Progenitor cell of endocrine pancreas (in vitro differentiated cells): ENCODE data around the gene OXLD1. TPM values are rescaled to one million over a fixed set of nuclear protein-coding genes. Genes with fewer than 3 reads are reported as not detected.
A peak's percentile ranks its signal among the peaks of the same experiment; 100 is the strongest.

Experiments
- DNase-seq: peaks from one replicate; pipeline ENCODE4 v3.0.0; 2021; ENCODE audit warnings: low spot score; ENCODE audit not compliant: unreplicated experiment
- H3K27ac Mint-ChIP-seq: 2 replicates; pipeline ENCODE4 v1.8.0; 2021; ENCODE audit warnings: mild to moderate bottlenecking, moderate library complexity, mixed read lengths
- H3K27me3 Mint-ChIP-seq: 2 replicates; pipeline ENCODE4 v1.8.0; 2021; ENCODE audit warnings: mixed read lengths
- H3K36me3 Mint-ChIP-seq: 2 replicates; pipeline ENCODE4 v1.8.0; 2022; ENCODE audit warnings: mixed read lengths; ENCODE audit not compliant: insufficient read depth
- H3K4me1 Mint-ChIP-seq: 2 replicates; pipeline ENCODE4 v1.8.0; 2021; ENCODE audit warnings: low read depth, mixed read lengths
- H3K4me3 Mint-ChIP-seq: 2 replicates; pipeline ENCODE4 v1.8.0; 2021; ENCODE audit warnings: low read depth, mild to moderate bottlenecking, moderate library complexity, mixed read lengths
- H3K9me3 Mint-ChIP-seq: 2 replicates; pipeline ENCODE4 v1.8.0; 2021; ENCODE audit warnings: low read depth, mixed read lengths
- CTCF ChIP-seq: fragments of 200-600 bp; sonication (generic); IDR thresholded peaks from one replicate; pipeline ENCODE4 v1.5.0; 2021; ENCODE audit warnings: antibody characterized with exemption, mild to moderate bottlenecking; ENCODE audit not compliant: unreplicated experiment
- total RNA-seq: library from RNA; stranded (reverse); gene quantifications from 2 replicates; pipeline ENCODE4 v1.2.1, GENCODE V29; 2021

Gene OXLD1
- total RNA-seq, 1 donor from 2014 or later: 18.6 TPM

DNA sequence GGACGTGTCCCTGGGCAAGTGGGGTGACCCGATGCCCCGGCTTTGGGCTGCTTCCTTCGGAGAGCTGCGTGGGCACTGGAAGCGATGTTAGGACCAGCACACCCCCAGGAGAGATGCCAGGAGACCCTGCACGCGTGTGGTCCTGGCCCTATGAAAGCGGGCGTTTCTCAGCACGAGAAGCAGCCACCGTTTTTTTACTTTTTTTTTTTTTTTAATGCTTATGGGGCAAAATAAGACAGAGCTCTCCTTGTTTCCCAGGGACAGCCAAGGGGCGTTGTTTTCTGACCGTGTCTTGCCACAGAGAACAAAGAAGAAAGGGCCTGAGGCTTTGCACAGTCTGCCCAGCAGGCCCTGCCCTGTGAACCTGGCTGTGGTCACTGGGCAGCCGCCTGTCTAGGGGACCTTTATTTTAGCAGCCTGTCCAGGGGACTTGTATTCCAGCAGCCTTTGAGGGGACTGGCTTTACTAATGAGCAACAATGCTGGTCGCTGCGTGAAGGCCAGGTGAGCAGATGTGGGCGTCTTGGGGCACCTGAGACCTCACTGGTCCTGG, 46.7 kb upstream of the OXLD1 start:
- peaks cover 1% of the 10 kb centered on the region for H3K36me3 Mint-ChIP-seq
- TF ChIP-seq CTCF: no peak
- H3K4me3 Mint-ChIP-seq: peak overlapping the region; percentile 91
- no peaks in the 10 kb centered on the region for H3K9me3 Mint-ChIP-seq
- no peak for DNase-seq
- H3K27ac Mint-ChIP-seq: peak overlapping the region; percentile 97
- peaks cover 5% of the 10 kb centered on the region for H3K27me3 Mint-ChIP-seq
- peaks cover 20% of the 10 kb centered on the region for H3K4me1 Mint-ChIP-seq

- Mint-ChIP-seq H3K27ac (peak overlapping the region; percentile 97), H3K4me1 (peaks cover 20% of the 10 kb centered on the region), H3K27me3 (peaks cover 5% of the 10 kb centered on the region), H3K36me3 (no peaks in the 10 kb centered on the region), H3K9me3 (no peaks in the 10 kb centered on the region), H3K4me3 (peak overlapping the region; percentile 91)
- TF ChIP-seq CTCF: peak; percentile 35
- DNase-seq: peak; percentile 35
Observed at GRCh38 chr17:81712468-81713003, 46.1 kb upstream of the OXLD1 start.

DNA sequence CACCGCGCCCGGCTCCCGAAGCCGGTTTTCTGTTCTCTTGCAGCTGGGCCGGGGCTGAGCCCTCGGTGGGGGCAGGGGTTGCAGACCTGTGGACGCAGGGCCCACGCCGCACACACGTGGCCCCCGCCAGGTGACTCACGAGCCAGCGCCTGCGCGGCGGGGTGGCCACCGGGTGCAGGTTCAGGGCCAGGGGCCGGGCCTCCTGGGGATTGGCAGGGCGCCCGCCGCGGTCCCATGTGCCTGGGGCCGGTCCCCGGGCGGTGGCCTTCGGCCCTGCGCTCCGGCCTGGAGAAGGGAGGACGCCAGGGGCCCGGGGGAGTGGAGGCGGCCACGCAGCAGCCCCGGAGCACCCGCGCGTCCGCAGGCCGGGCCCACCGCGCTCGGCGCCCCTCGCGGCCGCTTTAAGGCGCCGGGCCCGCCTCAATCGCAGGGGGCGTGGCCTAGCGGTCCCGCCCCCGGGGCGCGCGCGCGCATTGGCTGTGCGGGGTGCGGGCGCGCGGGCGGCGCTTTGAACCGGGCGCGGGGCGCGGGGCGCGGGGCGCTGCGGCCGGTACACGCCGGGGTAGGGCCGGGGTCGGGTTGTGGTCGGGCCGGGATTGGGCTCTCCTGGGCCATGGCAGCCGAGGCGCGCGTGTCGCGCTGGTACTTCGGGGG, 45.5 kb upstream of the OXLD1 start, which contains the start of gene SLC25A10:
Gene SLC25A10 (plus strand): TSS at position 471 of the 654 bp plus-strand sequence. CDS start 143 bp downstream, at position 614.
- peaks cover 5% of the 10 kb centered on the region for H3K27me3 Mint-ChIP-seq
- H3K27ac Mint-ChIP-seq: peak within 1 kb of the TSS; percentile 97
- H3K4me1 Mint-ChIP-seq: peaks cover 20% of the 10 kb centered on the region
- TF ChIP-seq CTCF: no peak
- DNase-seq: peak; percentile 64
- peak within 1 kb of the TSS; percentile 91 for H3K4me3 Mint-ChIP-seq
- H3K9me3 Mint-ChIP-seq: no peaks in the 10 kb centered on the region
- peaks cover under 1% of the 10 kb centered on the region for H3K36me3 Mint-ChIP-seq

DNA sequence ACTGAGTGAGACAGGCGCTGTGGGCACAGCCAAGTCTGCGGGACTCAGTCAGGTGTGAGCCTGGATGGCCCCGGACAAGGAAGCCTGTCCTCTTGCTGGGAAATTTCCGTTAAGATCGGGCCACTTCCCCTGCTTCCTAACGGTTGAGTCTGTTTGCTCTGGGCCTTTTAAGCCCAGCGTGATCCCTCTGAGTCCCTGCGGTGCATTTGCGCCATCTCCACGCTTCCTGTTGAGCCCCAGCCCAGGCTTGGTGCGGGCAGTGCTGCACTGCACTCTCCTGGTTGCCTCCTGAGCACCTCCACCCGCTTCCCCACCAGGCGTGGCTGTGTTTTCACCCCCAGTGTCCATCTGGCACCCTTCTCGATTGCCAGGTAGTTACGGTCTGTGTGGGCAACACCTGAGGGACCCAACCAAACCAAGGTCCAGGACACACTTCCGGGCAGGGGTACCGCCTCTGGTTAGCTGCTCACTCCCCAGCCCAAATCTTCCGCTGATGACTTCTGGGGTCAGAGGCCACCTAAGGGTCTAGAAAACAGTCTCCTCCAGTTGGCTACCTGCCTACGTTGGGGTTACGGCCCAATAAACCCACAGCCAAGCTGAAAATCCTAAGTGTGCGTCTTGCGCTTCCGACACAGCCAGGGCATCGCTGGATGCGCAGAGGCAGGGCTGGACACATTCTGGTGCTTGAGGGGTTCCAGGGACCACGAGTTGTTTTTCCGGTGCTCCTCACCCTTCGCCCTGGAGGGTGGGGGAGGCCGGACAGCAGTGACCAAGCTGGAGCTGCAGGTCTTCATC, 44.3 kb upstream of the OXLD1 start:
- Mint-ChIP-seq H3K4me3 (peak overlapping the region; percentile 63), H3K27me3 (peaks cover 5% of the 10 kb centered on the region), H3K36me3 (peaks cover 6% of the 10 kb centered on the region), H3K27ac (peak overlapping the region; percentile 69), H3K9me3 (no peaks in the 10 kb centered on the region), H3K4me1 (peaks cover 20% of the 10 kb centered on the region)
- no peak for TF ChIP-seq CTCF
- DNase-seq: no peak

- TF ChIP-seq CTCF: no peak
- Mint-ChIP-seq H3K27me3 (peaks cover 5% of the 10 kb centered on the region), H3K4me3 (no peak overlapping the region), H3K27ac (no peak overlapping the region), H3K9me3 (no peaks in the 10 kb centered on the region), H3K36me3 (peaks cover 7% of the 10 kb centered on the region), H3K4me1 (peaks cover 18% of the 10 kb centered on the region)
- no peak for DNase-seq
Observed at GRCh38 chr17:81708739-81709185, 42.4 kb upstream of the OXLD1 start.
